CD8-positive, alpha-beta memory T cell (primary cell): ENCODE measurements around the gene MTA3. TPM values are rescaled to one million over a fixed set of nuclear protein-coding genes. Genes with fewer than 3 reads are reported as not detected.

Experiments used
- CTCF ChIA-PET: fragments of 350-600 bp; sonication (Branson Sonifier 250); formaldehyde crosslinking; loops from one replicate; lab custom pipeline; 2021; ENCODE audit warnings: antibody characterized with exemption; lab: Charles Lee
- POLR2A ChIA-PET: fragments of 350-600 bp; sonication (Branson Sonifier 250); formaldehyde crosslinking; loops from one replicate; lab custom pipeline; 2021; ENCODE audit warnings: antibody characterized with exemption; lab: Charles Lee
- DNase-seq, 5 donors: peaks; one replicate each; pipeline versions ENCODE4 v3.0.0 to v3.0.0-alpha.2; 2020 to 2022; ENCODE audit warnings: mixed read lengths in 1 of 5
- H3K27ac ChIP-seq: one replicate; pipeline ENCODE4 v1.7.0; 2013; ENCODE audit warnings: low read depth, mild to moderate bottlenecking, low read length, moderate library complexity
- H3K27me3 ChIP-seq: 2 replicates; pipeline ENCODE4 v1.7.0; 2013; ENCODE audit warnings: low read length, mild to moderate bottlenecking; ENCODE audit not compliant: insufficient read depth, poor library complexity, severe bottlenecking
- H3K36me3 ChIP-seq: 2 replicates; pipeline ENCODE4 v1.7.0; 2013; ENCODE audit warnings: mild to moderate bottlenecking, low read length, moderate library complexity; ENCODE audit not compliant: insufficient read depth
- H3K4me1 ChIP-seq: 2 replicates; pipeline ENCODE4 v1.7.0; 2013; ENCODE audit warnings: mild to moderate bottlenecking, low read length, moderate library complexity; ENCODE audit not compliant: insufficient read depth
- H3K4me3 ChIP-seq: 2 replicates; pipeline ENCODE4 v1.7.0; 2013; ENCODE audit warnings: mild to moderate bottlenecking, low read length
- H3K9me3 ChIP-seq: 2 replicates; pipeline ENCODE4 v1.7.0; 2013; ENCODE audit warnings: mild to moderate bottlenecking, low read length
- H3K27ac Mint-ChIP-seq, 8 donors: one replicate each; pipeline ENCODE4 v1.8.0; 2020 to 2021; ENCODE audit warnings: mixed read lengths in 8 of 8, mild to moderate bottlenecking in 6 of 8, inconsistent platforms in 3 of 8, moderate library complexity in 3 of 8
- H3K27me3 Mint-ChIP-seq, 2 donors: one replicate each; pipeline ENCODE4 v1.8.0; 2020 to 2021; ENCODE audit warnings: mixed read lengths in 2 of 2, mild to moderate bottlenecking in 1 of 2, moderate library complexity in 1 of 2
- H3K36me3 Mint-ChIP-seq, 3 donors: one replicate each; pipeline ENCODE4 v1.8.0; 2020 to 2021; ENCODE audit warnings: mixed read lengths in 3 of 3, inconsistent platforms in 1 of 3, mild to moderate bottlenecking in 1 of 3
- H3K4me1 Mint-ChIP-seq, 3 donors: one replicate each; pipeline ENCODE4 v1.8.0; 2020 to 2021; ENCODE audit warnings: mixed read lengths in 3 of 3, inconsistent platforms in 1 of 3, mild to moderate bottlenecking in 1 of 3
- H3K4me3 Mint-ChIP-seq, 7 donors: one replicate each; pipeline ENCODE4 v1.8.0; 2020 to 2021; ENCODE audit warnings: mixed read lengths in 7 of 7, mild to moderate bottlenecking in 6 of 7, moderate library complexity in 4 of 7, inconsistent platforms in 2 of 7
- H3K9me3 Mint-ChIP-seq, 5 donors: one replicate each; pipeline ENCODE4 v1.8.0; 2020 to 2022; ENCODE audit warnings: mixed read lengths in 5 of 5, mild to moderate bottlenecking in 3 of 5, moderate library complexity in 2 of 5, inconsistent platforms in 1 of 5
- polyA plus RNA-seq: library from polyadenylated mRNA; unstranded; fragments of 300-500 nt; fragmentation: Illumina TruSeq; gene quantifications from one replicate; pipeline ENCODE4 v1.2.3, GENCODE V29; 2021
- total RNA-seq, 2 experiments: library from RNA; stranded (reverse); gene quantifications; one replicate each; pipeline ENCODE4 v1.2.3, GENCODE V29; 2021

Gene MTA3
- total and polyA plus RNA-seq, 3 experiments from 2014 or later = 7.9 to 24.1 (median 20.0) TPM

GRCh38 chr2:42748840-42749239 is 180.4 kb downstream of the MTA3 start:
- H3K4me3 Mint-ChIP-seq = no peak overlapping the region
- no peaks in the 10 kb centered on the region for H3K9me3 Mint-ChIP-seq
- POLR2A ChIA-PET = no interaction called here
- Histone ChIP-seq H3K27me3 (no peaks in the 10 kb centered on the region), H3K36me3 (no peaks in the 10 kb centered on the region), H3K4me1 (no peaks in the 10 kb centered on the region), H3K9me3 (no peaks in the 10 kb centered on the region), H3K4me3 (no peak overlapping the region), H3K27ac (no peak overlapping the region)
- no peaks in the 10 kb centered on the region for H3K4me1 Mint-ChIP-seq
- no peaks in the 10 kb centered on the region for H3K27me3 Mint-ChIP-seq
- DNase-seq = no peak
- H3K36me3 Mint-ChIP-seq = peaks cover 0 to 30% (median 25%) of the 10 kb centered on the region in 3 donors
- no peak overlapping the region for H3K27ac Mint-ChIP-seq
- CTCF ChIA-PET = no interaction called here

GRCh38 chr2:42752314-42752713 is 183.9 kb downstream of the MTA3 start:
- Mint-ChIP-seq H3K27ac (peak overlapping the region in 2 of 8 donors; percentile 44 to 61), H3K27me3 (no peaks in the 10 kb centered on the region), H3K4me1 (no peaks in the 10 kb centered on the region), H3K9me3 (no peaks in the 10 kb centered on the region), H3K36me3 (peaks cover 0 to 39% (median 26%) of the 10 kb centered on the region in 3 donors), H3K4me3 (no peak overlapping the region)
- no peaks in the 10 kb centered on the region for H3K36me3 ChIP-seq
- no peaks in the 10 kb centered on the region for H3K27me3 ChIP-seq
- no peaks in the 10 kb centered on the region for H3K4me1 ChIP-seq
- H3K9me3 ChIP-seq = no peaks in the 10 kb centered on the region
- ChIA-PET POLR2A (interaction anchor here (0.7 kb wide), 2 partner anchors 15 to 643 kb away, joined by 3 to 4 read pairs; no protein-coding TSS in a partner anchor), CTCF (no interaction called here)
- no peak overlapping the region for H3K27ac ChIP-seq
- H3K4me3 ChIP-seq = no peak overlapping the region
- DNase-seq = no peak

- H3K36me3 Mint-ChIP-seq = peaks cover 0 to 39% (median 26%) of the 10 kb centered on the region in 3 donors
- DNase-seq = no peak
- no peaks in the 10 kb centered on the region for H3K9me3 Mint-ChIP-seq
- peak overlapping the region in 3 of 8 donors; percentile 22 to 44 (median 29) for H3K27ac Mint-ChIP-seq
- no peaks in the 10 kb centered on the region for H3K27me3 Mint-ChIP-seq
- H3K27ac ChIP-seq = no peak overlapping the region
- H3K4me1 ChIP-seq = no peaks in the 10 kb centered on the region
- POLR2A ChIA-PET = interaction anchor here (0.7 kb wide), 1 partner anchor 16 kb away, joined by 4 read pairs; no protein-coding TSS in a partner anchor
- H3K4me1 Mint-ChIP-seq = no peaks in the 10 kb centered on the region
- no peaks in the 10 kb centered on the region for H3K27me3 ChIP-seq
- H3K4me3 Mint-ChIP-seq = no peak overlapping the region
- H3K9me3 ChIP-seq = no peaks in the 10 kb centered on the region
- no peak overlapping the region for H3K4me3 ChIP-seq
- no peaks in the 10 kb centered on the region for H3K36me3 ChIP-seq
- CTCF ChIA-PET = no interaction called here
These were observed 184.7 kb downstream of the MTA3 start for GRCh38 chr2:42752816-42753813.

- ChIA-PET POLR2A (no interaction called here), CTCF (no interaction called here)
- DNase-seq = no peak
- H3K27ac Mint-ChIP-seq = peak overlapping the region in 3 of 8 donors; percentile 38 to 42 (median 39)
- no peaks in the 10 kb centered on the region for H3K27me3 ChIP-seq
- H3K4me3 ChIP-seq = no peak overlapping the region
- H3K4me3 Mint-ChIP-seq = peak overlapping the region in 1 of 7 donors; percentile 1
- no peaks in the 10 kb centered on the region for H3K4me1 Mint-ChIP-seq
- H3K4me1 ChIP-seq = no peaks in the 10 kb centered on the region
- no peaks in the 10 kb centered on the region for H3K27me3 Mint-ChIP-seq
- no peaks in the 10 kb centered on the region for H3K36me3 ChIP-seq
- no peaks in the 10 kb centered on the region for H3K9me3 Mint-ChIP-seq
- no peak overlapping the region for H3K27ac ChIP-seq
- peaks cover 0 to 38% (median 30%) of the 10 kb centered on the region in 3 donors for H3K36me3 Mint-ChIP-seq
- H3K9me3 ChIP-seq = no peaks in the 10 kb centered on the region
These were observed 185.8 kb downstream of the MTA3 start for GRCh38 chr2:42754021-42754775.

GRCh38 chr2:42754776-42755140 is 186.3 kb downstream of the MTA3 start:
- H3K27me3 Mint-ChIP-seq = no peaks in the 10 kb centered on the region
- peak overlapping the region in 2 of 8 donors; percentile 38 to 42 for H3K27ac Mint-ChIP-seq
- no peaks in the 10 kb centered on the region for H3K36me3 ChIP-seq
- no peaks in the 10 kb centered on the region for H3K27me3 ChIP-seq
- H3K4me3 Mint-ChIP-seq = no peak overlapping the region
- H3K4me3 ChIP-seq = no peak overlapping the region
- peaks cover 0 to 38% (median 30%) of the 10 kb centered on the region in 3 donors for H3K36me3 Mint-ChIP-seq
- H3K4me1 ChIP-seq = no peaks in the 10 kb centered on the region
- POLR2A ChIA-PET = no interaction called here
- CTCF ChIA-PET = interaction anchor here (0.6 kb wide), 1 partner anchor 20 kb away, joined by 3 read pairs; no protein-coding TSS in a partner anchor
- no peak for DNase-seq
- no peaks in the 10 kb centered on the region for H3K9me3 ChIP-seq
- H3K4me1 Mint-ChIP-seq = no peaks in the 10 kb centered on the region
- no peaks in the 10 kb centered on the region for H3K9me3 Mint-ChIP-seq
- H3K27ac ChIP-seq = no peak overlapping the region

GRCh38 chr2:42755191-42755880 is 186.9 kb downstream of the MTA3 start:
- ChIA-PET POLR2A (no interaction called here), CTCF (interaction anchor here (0.6 kb wide), 1 partner anchor 20 kb away, joined by 3 read pairs; no protein-coding TSS in a partner anchor)
- H3K27me3 ChIP-seq = no peaks in the 10 kb centered on the region
- H3K4me1 Mint-ChIP-seq = no peaks in the 10 kb centered on the region
- no peak overlapping the region for H3K4me3 Mint-ChIP-seq
- H3K4me1 ChIP-seq = no peaks in the 10 kb centered on the region
- no peak overlapping the region for H3K27ac ChIP-seq
- H3K27ac Mint-ChIP-seq = no peak overlapping the region
- peaks cover 0 to 3% of the 10 kb centered on the region in 2 donors for H3K27me3 Mint-ChIP-seq
- H3K4me3 ChIP-seq = no peak overlapping the region
- H3K36me3 Mint-ChIP-seq = peaks cover 0 to 36% (median 31%) of the 10 kb centered on the region in 3 donors
- no peaks in the 10 kb centered on the region for H3K9me3 Mint-ChIP-seq
- DNase-seq = no peak
- H3K36me3 ChIP-seq = no peaks in the 10 kb centered on the region
- no peaks in the 10 kb centered on the region for H3K9me3 ChIP-seq

- Histone ChIP-seq H3K4me1 (no peaks in the 10 kb centered on the region), H3K27ac (no peak overlapping the region), H3K9me3 (no peaks in the 10 kb centered on the region), H3K4me3 (no peak overlapping the region), H3K27me3 (no peaks in the 10 kb centered on the region), H3K36me3 (no peaks in the 10 kb centered on the region)
- POLR2A ChIA-PET = no interaction called here
- peaks cover 0 to 36% (median 27%) of the 10 kb centered on the region in 3 donors for H3K36me3 Mint-ChIP-seq
- no peaks in the 10 kb centered on the region for H3K9me3 Mint-ChIP-seq
- no peak for DNase-seq
- no peaks in the 10 kb centered on the region for H3K4me1 Mint-ChIP-seq
- no peak overlapping the region for H3K4me3 Mint-ChIP-seq
- CTCF ChIA-PET = no interaction called here
- H3K27ac Mint-ChIP-seq = peak overlapping the region in 1 of 8 donors; percentile 36
- H3K27me3 Mint-ChIP-seq = peaks cover 0 to 3% of the 10 kb centered on the region in 2 donors
These were observed 187.8 kb downstream of the MTA3 start for GRCh38 chr2:42756150-42756775.
